Measurements from ENCODE around the gene DCP1A. TPM values are rescaled to one million over a fixed set of nuclear protein-coding genes. Genes with fewer than 3 reads are reported as not detected.

DCP1A gene
- total and polyA plus RNA-seq, 9 of the 15 experiments (the other 6 are each of a cell fraction or from before 2014, with no cell fraction given), result 6.6 to 33.7 (median 13.3) TPM

- TF ChIP-seq ZNF668 (CRISPR knock-in tag; IDR thresholded peaks at IDR 0.05) (no peak), ZNF318 (IDR thresholded peaks at IDR 0.05; ENCODE audit: borderline replicate concordance in 1 of 2, low read depth in 1 of 2) (no peak), ZNF586 (CRISPR knock-in tag; conservative IDR thresholded peaks at IDR 0.05) (no peak), ZSCAN29 (IDR thresholded peaks at IDR 0.05) (no peak), MCM7 (IDR thresholded peaks at IDR 0.05) (no peak), USF1 (CRISPR knock-in tag; IDR thresholded peaks at IDR 0.05) (no peak), ATF7 (IDR thresholded peaks at IDR 0.05) (peak; percentile 92), PRDM10 (IDR thresholded peaks at IDR 0.05; ENCODE audit: partially characterized antibody) (peak; percentile 57), MNT (conservative IDR thresholded peaks at IDR 0.05) (peak; percentile 58 to 90; a peak in 3 of 4 replicates), MTA3 (IDR thresholded peaks at IDR 0.05; ENCODE audit: borderline replicate concordance) (peak; percentile 86; the same call in 1 of the 2 replicates), BRCA1 (IDR thresholded peaks at IDR 0.05) (no peak), BRCA1 (CRISPR knock-in tag; IDR thresholded peaks at IDR 0.05) (no peak), SIN3B (IDR thresholded peaks at IDR 0.05; ENCODE audit: low read depth) (peak; percentile 89), ZNF75A (CRISPR knock-in tag; IDR thresholded peaks at IDR 0.05) (no peak)
Measured at GRCh38 chr3:53347261-53348064, at the start of gene DCP1A (continued).

All from K562 (cell line).